B cell (primary cell): Measurements from ENCODE around the gene C11orf54. TPM values are rescaled to one million over a fixed set of nuclear protein-coding genes. Genes with fewer than 3 reads are reported as not detected.

Experiments used
- ATAC-seq: fragments of 200-7000 bp; cut with Tn5 transposase; one replicate; pipeline ENCODE4 v1.10.0; 2021; ENCODE audit warnings: low read depth, mild to moderate bottlenecking, moderate number of reproducible peaks, moderate library complexity
- CTCF ChIA-PET: fragments of 350-600 bp; sonication (Branson Sonifier 250); formaldehyde crosslinking; loops from one replicate; lab custom pipeline; 2021; ENCODE audit warnings: antibody characterized with exemption, inconsistent platforms; lab: Charles Lee
- POLR2A ChIA-PET: fragments of 350-600 bp; sonication (Branson Sonifier 250); formaldehyde crosslinking; loops from one replicate; lab custom pipeline; 2021; ENCODE audit warnings: antibody characterized with exemption; lab: Charles Lee
- DNase-seq: peaks from one replicate; pipeline ENCODE4 v3.0.0; 2013
- H2AFZ ChIP-seq: 2 replicates; pipeline ENCODE4 v1.6.1; 2012; ENCODE audit warnings: mild to moderate bottlenecking, low read depth, low read length; ENCODE audit not compliant: insufficient read depth, poor library complexity, severe bottlenecking
- H3K27ac ChIP-seq, 2 donors: 1 replicate in 1 of 2; 2 replicates in 1 of 2; pipeline ENCODE4 v1.5.1; 2012 to 2013; ENCODE audit warnings: low read length in 2 of 2, mild to moderate bottlenecking in 2 of 2, moderate library complexity in 1 of 2
- H3K27me3 ChIP-seq, 4 experiments: fragments of 200-600 bp in 1 of 4; sonication (generic) in 1 of 4; replicated peaks in 1 of 4; 1 replicate in 2 of 4; 2 replicates in 2 of 4; pipeline versions ENCODE4 v1.6.1 to v1.7.0; 2013 to 2016; ENCODE audit warnings: low read length in 3 of 4, mild to moderate bottlenecking in 2 of 4, mixed read lengths in 1 of 4, moderate library complexity in 1 of 4; ENCODE audit not compliant: insufficient read depth in 4 of 4, control insufficient read depth in 3 of 4; ENCODE audit errors: control extremely low read depth in 1 of 4
- H3K36me3 ChIP-seq, 2 experiments: replicated peaks in 1 of 2; 1 replicate in 1 of 2; 2 replicates in 1 of 2; pipeline versions ENCODE4 v1.6.1 to v1.7.1; 2013; ENCODE audit warnings: low read length in 1 of 2; ENCODE audit not compliant: insufficient read depth in 2 of 2, control insufficient read depth in 1 of 2; ENCODE audit errors: control extremely low read depth in 1 of 2, extremely low read depth in 1 of 2
- H3K4me1 ChIP-seq, 2 donors: fragments of 200-600 bp in 1 of 2; sonication (generic) in 1 of 2; 1 replicate in 1 of 2; 2 replicates in 1 of 2; pipeline versions ENCODE4 v1.5.1 to v1.6.1; 2013 to 2017; ENCODE audit warnings: low read length in 2 of 2; ENCODE audit not compliant: control insufficient read depth in 2 of 2, insufficient read depth in 2 of 2
- H3K4me2 ChIP-seq: replicated peaks from 2 replicates; pipeline ENCODE3; 2012; ENCODE audit warnings: mild to moderate bottlenecking, low read depth, low read length; ENCODE audit not compliant: poor library complexity, severe bottlenecking
- H3K4me3 ChIP-seq, 5 experiments: fragments of 200-600 bp in 1 of 5; sonication (generic) in 1 of 5; 1 replicate in 3 of 5; 2 replicates in 2 of 5; pipeline versions ENCODE4 v1.5.1 to v1.7.0; 2011 to 2016; ENCODE audit warnings: low read length in 4 of 5, mild to moderate bottlenecking in 4 of 5, low read depth in 2 of 5, control low read depth in 1 of 5, moderate library complexity in 1 of 5; ENCODE audit not compliant: insufficient read depth in 1 of 5; ENCODE audit errors: control extremely low read depth in 1 of 5, extremely low read depth in 1 of 5
- H3K79me2 ChIP-seq: fragments of 200-600 bp; sonication (generic); one replicate; pipeline ENCODE4 v1.6.0; 2016; ENCODE audit warnings: low read length; ENCODE audit not compliant: control insufficient read depth, insufficient read depth
- H3K9ac ChIP-seq: fragments of 200-600 bp; sonication (generic); 2 replicates; pipeline ENCODE4 v1.6.1; 2017; ENCODE audit warnings: mild to moderate bottlenecking, low read length, moderate library complexity
- H3K9me3 ChIP-seq, 3 donors: one replicate each; pipeline versions ENCODE4 v1.6.1 to v1.7.1; 2013; ENCODE audit warnings: low read length in 2 of 3; ENCODE audit not compliant: control insufficient read depth in 2 of 3, insufficient read depth in 1 of 3; ENCODE audit errors: control extremely low read depth in 1 of 3
- H4K20me1 ChIP-seq: 2 replicates; pipeline ENCODE4 v1.6.0; 2012; ENCODE audit warnings: mild to moderate bottlenecking, low read length; ENCODE audit not compliant: insufficient read depth, control insufficient read depth, poor library complexity, severe bottlenecking
- H3K27ac Mint-ChIP-seq: one replicate; pipeline ENCODE4 v1.8.0; 2021; ENCODE audit warnings: mixed read lengths
- H3K27me3 Mint-ChIP-seq: one replicate; pipeline ENCODE4 v1.8.0; 2021; ENCODE audit warnings: mixed read lengths
- H3K4me1 Mint-ChIP-seq: one replicate; pipeline ENCODE4 v1.8.0; 2021; ENCODE audit warnings: mixed read lengths
- H3K4me3 Mint-ChIP-seq: one replicate; pipeline ENCODE4 v1.8.0; 2021; ENCODE audit warnings: mixed read lengths
- H3K9me3 Mint-ChIP-seq: one replicate; pipeline ENCODE4 v1.8.0; 2022; ENCODE audit warnings: mixed read lengths; ENCODE audit not compliant: insufficient read depth
- EZH2 ChIP-seq: IDR thresholded peaks from 2 replicates; pipeline ENCODE4 v1.6.1; 2012; ENCODE audit warnings: borderline replicate concordance, low read depth, mild to moderate bottlenecking, moderate library complexity, low read length; ENCODE audit not compliant: insufficient read depth, poor library complexity, severe bottlenecking
- WGBS: methylation state at CpG from one replicate; pipeline ENCODE4 v1.1.5; 2013; ENCODE audit warnings: missing lambda C conversion rate; ENCODE audit not compliant: insufficient coverage; 5-methylcytosine and 5-hydroxymethylcytosine counted together
- intact Hi-C: fragments of 100-400 bp; cut with micrococcal nuclease; formaldehyde crosslinking; loops from one replicate; pipeline ENCODE4 v1.10.0; 2022
- polyA plus RNA-seq: library from polyadenylated mRNA; depleted of rRNA; stranded (reverse); fragments of >200 nt; gene quantifications from 2 replicates; pipeline ENCODE4 v1.2.3, GENCODE V29; 2012
- total RNA-seq, 2 donors: library from RNA; stranded (reverse); fragments of 120-200 nt in 1 of 2; gene quantifications; 1 replicate in 1 of 2; 2 replicates in 1 of 2; pipeline versions ENCODE4 v1.2.3 to v1.2.4, GENCODE V29; 2013 to 2022
- TF ChIP-seq, protein P1 (sequence below): fragments of 200-600 bp; IDR thresholded peaks from one replicate; pipeline ENCODE4 v1.8.0; 2022; ENCODE audit warnings: antibody characterized with exemption, mild to moderate bottlenecking

C11orf54 gene
- total and polyA plus RNA-seq, 2 donors (not counting 1 experiment from before 2014, with no cell fraction given) = 9.2 to 38.9 TPM

DNA sequence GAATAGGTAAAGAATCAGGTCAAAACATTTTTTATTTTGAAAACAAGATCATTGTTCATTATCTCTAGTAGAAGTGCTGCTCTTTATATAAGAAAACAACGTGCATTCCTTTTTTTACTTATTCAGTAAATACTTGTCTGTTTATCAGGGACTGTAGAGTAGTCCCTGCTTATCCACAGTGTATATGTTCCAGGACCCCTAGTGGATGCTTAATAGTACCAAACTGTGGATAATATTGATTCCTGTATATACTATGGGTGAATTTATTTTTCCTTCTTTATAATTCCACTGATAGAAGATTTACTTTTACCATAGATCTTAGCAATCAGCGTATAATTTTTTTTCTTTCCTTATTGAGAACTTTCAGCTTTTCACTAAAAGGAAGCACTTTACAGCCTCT is 47.4 kb upstream of the C11orf54 start:
- intact Hi-C loops = no loop called here
- Mint-ChIP-seq H3K4me3 (no peak overlapping the region), H3K4me1 (peaks cover 6% of the 10 kb centered on the region), H3K27ac (no peak overlapping the region), H3K27me3 (no peaks in the 10 kb centered on the region), H3K9me3 (no peaks in the 10 kb centered on the region)
- no peak for DNase-seq
- Histone ChIP-seq H2AFZ (no peak overlapping the region), H3K4me3 (no peak overlapping the region), H4K20me1 (no peaks in the 10 kb centered on the region), H3K9me3 (no peaks in the 10 kb centered on the region), H3K4me1 (no peaks in the 10 kb centered on the region), H3K36me3 (peaks cover 30 to 67% of the 10 kb centered on the region in 2 experiments), H3K9ac (no peak overlapping the region), H3K4me2 (no peak overlapping the region), H3K27me3 (no peaks in the 10 kb centered on the region), H3K79me2 (no peaks in the 10 kb centered on the region), H3K27ac (no peak overlapping the region)
- WGBS = no CpG with 5 or more reads among the region's 2 CpGs
- ATAC-seq = no peak
- ChIA-PET CTCF (no interaction called here), POLR2A (no interaction called here)
- TF ChIP-seq, protein P1, sequence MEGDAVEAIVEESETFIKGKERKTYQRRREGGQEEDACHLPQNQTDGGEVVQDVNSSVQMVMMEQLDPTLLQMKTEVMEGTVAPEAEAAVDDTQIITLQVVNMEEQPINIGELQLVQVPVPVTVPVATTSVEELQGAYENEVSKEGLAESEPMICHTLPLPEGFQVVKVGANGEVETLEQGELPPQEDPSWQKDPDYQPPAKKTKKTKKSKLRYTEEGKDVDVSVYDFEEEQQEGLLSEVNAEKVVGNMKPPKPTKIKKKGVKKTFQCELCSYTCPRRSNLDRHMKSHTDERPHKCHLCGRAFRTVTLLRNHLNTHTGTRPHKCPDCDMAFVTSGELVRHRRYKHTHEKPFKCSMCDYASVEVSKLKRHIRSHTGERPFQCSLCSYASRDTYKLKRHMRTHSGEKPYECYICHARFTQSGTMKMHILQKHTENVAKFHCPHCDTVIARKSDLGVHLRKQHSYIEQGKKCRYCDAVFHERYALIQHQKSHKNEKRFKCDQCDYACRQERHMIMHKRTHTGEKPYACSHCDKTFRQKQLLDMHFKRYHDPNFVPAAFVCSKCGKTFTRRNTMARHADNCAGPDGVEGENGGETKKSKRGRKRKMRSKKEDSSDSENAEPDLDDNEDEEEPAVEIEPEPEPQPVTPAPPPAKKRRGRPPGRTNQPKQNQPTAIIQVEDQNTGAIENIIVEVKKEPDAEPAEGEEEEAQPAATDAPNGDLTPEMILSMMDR = no peak
- TF ChIP-seq EZH2 = no peak

DNA sequence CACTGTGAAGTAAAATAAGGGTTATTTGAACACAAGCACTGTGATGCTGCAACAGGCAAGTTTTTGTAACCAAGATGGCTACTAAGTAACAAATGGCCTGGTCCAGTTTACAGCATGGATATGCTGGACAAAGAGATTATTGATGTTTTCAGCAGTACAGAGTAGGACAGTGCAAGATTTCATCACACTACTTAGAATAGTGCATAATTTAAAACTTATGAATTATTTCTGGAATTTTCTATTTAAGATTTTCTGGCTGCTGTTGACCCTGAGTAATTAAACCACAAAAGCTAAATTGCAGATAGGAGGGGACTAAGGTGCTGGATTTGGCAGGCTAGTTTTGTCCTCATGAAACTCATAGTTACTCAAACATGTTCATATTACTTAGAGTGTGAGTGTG is 46.9 kb upstream of the C11orf54 start:
- no peak for ATAC-seq
- Histone ChIP-seq H3K4me3 (no peak overlapping the region), H2AFZ (no peak overlapping the region), H3K27me3 (no peaks in the 10 kb centered on the region), H3K9ac (no peak overlapping the region), H4K20me1 (no peaks in the 10 kb centered on the region), H3K9me3 (no peaks in the 10 kb centered on the region), H3K36me3 (peaks cover 33 to 66% of the 10 kb centered on the region in 2 experiments), H3K4me1 (no peaks in the 10 kb centered on the region), H3K27ac (no peak overlapping the region), H3K79me2 (no peaks in the 10 kb centered on the region), H3K4me2 (no peak overlapping the region)
- Mint-ChIP-seq H3K27ac (no peak overlapping the region), H3K4me1 (peaks cover 1% of the 10 kb centered on the region), H3K4me3 (no peak overlapping the region), H3K27me3 (no peaks in the 10 kb centered on the region), H3K9me3 (no peaks in the 10 kb centered on the region)
- CTCF ChIA-PET = no interaction called here
- POLR2A ChIA-PET = no interaction called here
- intact Hi-C loops = no loop called here
- no peak for DNase-seq
- TF ChIP-seq EZH2 = no peak
- TF ChIP-seq, protein P1 = no peak
